Osteoblast (primary cell): Measurements from ENCODE around the gene ANKH. TPM values are rescaled to one million over a fixed set of nuclear protein-coding genes. Genes with fewer than 3 reads are reported as not detected.

ENCODE experiments used
- DNase-seq: peaks from one replicate; pipeline ENCODE4 v3.0.0; 2011; ENCODE audit warnings: low spot score, mixed read lengths; ENCODE audit not compliant: insufficient read length; ENCODE audit errors: missing footprints
- H2AFZ ChIP-seq: 2 replicates; pipeline ENCODE4 v1.6.0; 2011; ENCODE audit warnings: mild to moderate bottlenecking, low read length
- H3K27ac ChIP-seq: 2 replicates; pipeline ENCODE4 v1.5.1; 2011; ENCODE audit warnings: mild to moderate bottlenecking, low read depth, low read length, moderate library complexity
- H3K27me3 ChIP-seq: 2 replicates; pipeline ENCODE4 v1.6.0; 2012; ENCODE audit warnings: mild to moderate bottlenecking, control low read depth, inconsistent platforms, low read length, moderate library complexity; ENCODE audit not compliant: insufficient read depth
- H3K36me3 ChIP-seq: 2 replicates; pipeline ENCODE4 v1.5.1; 2011; ENCODE audit warnings: mild to moderate bottlenecking, low read length, control low read depth, moderate library complexity; ENCODE audit not compliant: insufficient read depth
- H3K4me1 ChIP-seq: 2 replicates; pipeline ENCODE4 v1.5.1; 2011; ENCODE audit warnings: mild to moderate bottlenecking, low read length, control low read depth, moderate library complexity; ENCODE audit not compliant: insufficient read depth
- H3K4me2 ChIP-seq: 2 replicates; pipeline ENCODE4 v1.6.0; 2011; ENCODE audit warnings: mild to moderate bottlenecking, low read length; ENCODE audit not compliant: insufficient read depth
- H3K4me3 ChIP-seq: fragments of 200-600 bp; sonication (generic); 3 replicates; pipeline ENCODE4 v1.5.1; 2012; ENCODE audit warnings: mild to moderate bottlenecking, low read length, inconsistent platforms; ENCODE audit not compliant: insufficient read depth
- H3K79me2 ChIP-seq: 2 replicates; pipeline ENCODE4 v1.6.0; 2012; ENCODE audit warnings: mild to moderate bottlenecking, low read length, control low read depth, inconsistent platforms; ENCODE audit not compliant: insufficient read depth
- H3K9me3 ChIP-seq: 2 replicates; pipeline ENCODE4 v1.5.1; 2011; ENCODE audit warnings: low read depth, low read length, control low read depth
- H4K20me1 ChIP-seq: 2 replicates; pipeline ENCODE4 v1.6.0; 2012; ENCODE audit warnings: mild to moderate bottlenecking, low read length, control low read depth; ENCODE audit not compliant: insufficient read depth
- total RNA-seq: library from RNA; depleted of rRNA; stranded (reverse); fragments of >200 nt; gene quantifications from 2 replicates; pipeline ENCODE4 v1.2.3, GENCODE V29; 2012
- TF ChIP-seq, protein P1 (sequence below): IDR thresholded peaks from 2 replicates; pipeline ENCODE4 v1.5.1; 2011; ENCODE audit warnings: mild to moderate bottlenecking, low read depth, low read length, moderate library complexity; ENCODE audit errors: extremely low read depth

ANKH gene
- total RNA-seq, 1 donor = 125 TPM

DNA sequence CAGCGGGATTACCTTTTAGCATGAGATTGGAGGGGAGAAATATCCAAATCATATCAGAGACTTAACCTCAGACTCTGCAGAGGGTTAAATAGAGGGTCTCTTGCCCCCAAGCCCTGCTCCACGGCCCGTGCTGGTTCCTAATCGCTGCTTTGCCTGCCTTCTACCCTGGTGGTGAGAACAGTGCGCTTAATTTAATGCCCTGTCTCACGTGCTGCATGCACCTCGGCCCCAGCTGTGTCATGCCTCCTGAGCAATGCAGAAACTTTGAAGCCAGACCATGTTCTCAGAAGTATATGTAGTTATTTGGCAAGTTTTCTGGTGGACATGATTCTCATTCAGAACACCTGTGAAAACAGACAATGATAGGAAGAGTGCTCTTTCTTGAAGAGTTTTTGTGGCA, 205.6 kb downstream of the ANKH start:
- Histone ChIP-seq H3K27ac (peak overlapping the region; percentile 29), H2AFZ (no peak overlapping the region), H3K36me3 (no peaks in the 10 kb centered on the region), H4K20me1 (peaks cover 38% of the 10 kb centered on the region), H3K4me1 (peaks cover 38% of the 10 kb centered on the region), H3K79me2 (peaks cover 76% of the 10 kb centered on the region), H3K4me3 (peak overlapping the region; percentile 83), H3K4me2 (peak overlapping the region; percentile 92), H3K9me3 (no peaks in the 10 kb centered on the region), H3K27me3 (no peaks in the 10 kb centered on the region)
- DNase-seq = peak; percentile 89
- TF ChIP-seq, protein P1, sequence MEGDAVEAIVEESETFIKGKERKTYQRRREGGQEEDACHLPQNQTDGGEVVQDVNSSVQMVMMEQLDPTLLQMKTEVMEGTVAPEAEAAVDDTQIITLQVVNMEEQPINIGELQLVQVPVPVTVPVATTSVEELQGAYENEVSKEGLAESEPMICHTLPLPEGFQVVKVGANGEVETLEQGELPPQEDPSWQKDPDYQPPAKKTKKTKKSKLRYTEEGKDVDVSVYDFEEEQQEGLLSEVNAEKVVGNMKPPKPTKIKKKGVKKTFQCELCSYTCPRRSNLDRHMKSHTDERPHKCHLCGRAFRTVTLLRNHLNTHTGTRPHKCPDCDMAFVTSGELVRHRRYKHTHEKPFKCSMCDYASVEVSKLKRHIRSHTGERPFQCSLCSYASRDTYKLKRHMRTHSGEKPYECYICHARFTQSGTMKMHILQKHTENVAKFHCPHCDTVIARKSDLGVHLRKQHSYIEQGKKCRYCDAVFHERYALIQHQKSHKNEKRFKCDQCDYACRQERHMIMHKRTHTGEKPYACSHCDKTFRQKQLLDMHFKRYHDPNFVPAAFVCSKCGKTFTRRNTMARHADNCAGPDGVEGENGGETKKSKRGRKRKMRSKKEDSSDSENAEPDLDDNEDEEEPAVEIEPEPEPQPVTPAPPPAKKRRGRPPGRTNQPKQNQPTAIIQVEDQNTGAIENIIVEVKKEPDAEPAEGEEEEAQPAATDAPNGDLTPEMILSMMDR = peak; percentile 18

DNA sequence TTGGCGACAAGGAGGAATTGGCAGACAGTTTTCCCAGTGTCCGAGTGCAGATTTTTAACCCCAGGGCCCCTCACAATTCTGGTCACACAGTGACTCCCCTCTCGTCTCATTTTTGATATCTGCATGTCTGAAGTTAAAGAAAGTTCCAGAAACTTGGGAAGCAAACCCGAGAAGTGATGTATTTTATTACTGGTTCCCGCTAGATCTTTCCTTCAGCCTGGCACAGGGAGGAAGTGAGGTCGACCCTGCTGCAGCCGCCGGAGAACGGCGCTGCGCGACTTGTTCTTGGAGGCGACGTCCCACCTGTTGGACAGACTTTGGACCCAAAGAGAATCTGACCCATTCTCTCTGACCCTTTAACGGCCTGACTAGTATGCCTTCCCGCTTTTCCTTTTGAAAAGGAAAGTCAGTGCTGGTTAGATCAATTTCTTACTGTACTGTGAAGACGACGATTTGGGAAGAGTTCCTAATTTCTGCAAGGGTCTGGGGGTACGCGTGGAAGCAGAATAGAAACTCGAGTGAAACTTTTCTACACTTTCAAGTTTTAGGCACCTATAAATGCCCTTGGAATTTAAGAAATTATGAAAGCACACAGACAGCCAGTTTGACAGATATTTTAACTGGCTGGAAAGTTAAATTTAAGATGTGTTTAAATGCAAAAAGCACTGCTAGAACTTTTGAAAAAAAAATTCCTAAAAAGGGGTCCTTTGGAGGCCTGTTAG, 206.3 kb downstream of the ANKH start:
- peak overlapping the region; percentile 83 for H3K27ac ChIP-seq
- peaks cover 43% of the 10 kb centered on the region for H3K4me1 ChIP-seq
- H3K4me3 ChIP-seq = peak overlapping the region; percentile 83
- peak; percentile 87 for DNase-seq
- peak overlapping the region; percentile 92 for H3K4me2 ChIP-seq
- H3K79me2 ChIP-seq = peaks cover 69% of the 10 kb centered on the region
- H3K27me3 ChIP-seq = no peaks in the 10 kb centered on the region
- H3K36me3 ChIP-seq = no peaks in the 10 kb centered on the region
- TF ChIP-seq, protein P1 = no peak
- no peaks in the 10 kb centered on the region for H3K9me3 ChIP-seq
- H2AFZ ChIP-seq = peak overlapping the region; percentile 78
- peaks cover 38% of the 10 kb centered on the region for H4K20me1 ChIP-seq

DNA sequence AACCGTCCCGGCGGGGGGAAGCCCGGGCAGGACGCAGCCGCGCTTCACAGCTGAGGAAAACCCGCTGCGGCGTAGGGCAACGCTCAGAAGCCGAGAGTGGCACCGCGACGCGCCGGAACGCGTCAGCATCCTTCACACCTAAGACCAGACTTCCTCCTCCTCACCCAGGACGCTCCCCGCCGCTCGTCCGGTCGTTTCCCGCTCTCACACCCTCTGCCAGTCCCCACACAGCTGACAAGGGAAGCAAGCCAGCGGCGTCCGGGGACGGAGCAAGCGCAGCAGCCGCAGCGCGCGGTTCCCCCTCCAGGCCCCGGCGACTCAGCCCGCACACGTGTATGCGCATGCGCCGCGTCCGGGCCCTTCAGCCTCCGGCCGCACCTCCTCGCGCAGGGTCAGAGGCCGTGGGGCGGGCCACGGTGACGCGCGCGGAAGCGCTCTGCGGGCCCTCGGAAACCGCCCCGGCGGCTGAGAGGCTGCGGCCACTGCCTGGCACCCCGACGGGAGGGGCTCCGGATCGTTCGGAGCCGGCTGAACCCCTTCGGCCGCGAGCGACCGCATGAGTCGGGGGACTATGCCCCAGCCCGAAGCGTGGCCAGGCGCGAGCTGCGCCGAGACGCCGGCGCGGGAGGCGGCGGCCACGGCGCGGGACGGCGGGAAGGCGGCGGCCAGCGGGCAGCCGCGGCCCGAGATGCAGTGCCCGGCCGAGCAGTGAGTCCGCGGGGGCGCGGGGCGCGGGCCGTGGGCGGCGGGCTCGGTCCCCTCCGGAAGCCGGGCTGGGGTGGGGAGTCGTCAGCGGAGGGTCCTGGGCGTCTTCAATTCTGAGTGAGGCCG, 207.1 kb downstream of the ANKH start, which contains the start of gene OTULIN:
TSS of gene OTULIN (plus strand) at position 449 of the 831 bp plus-strand sequence. CDS start at position 557, 108 bp downstream.
- Histone ChIP-seq H3K4me2 (peak within 1 kb of the TSS; percentile 93), H2AFZ (peak within 1 kb of the TSS; percentile 96), H4K20me1 (peaks cover 35% of the 10 kb centered on the region), H3K27ac (peak within 1 kb of the TSS; percentile 83), H3K9me3 (no peaks in the 10 kb centered on the region), H3K79me2 (peaks cover 62% of the 10 kb centered on the region), H3K4me3 (peak within 1 kb of the TSS; percentile 83), H3K4me1 (peaks cover 47% of the 10 kb centered on the region), H3K27me3 (no peaks in the 10 kb centered on the region), H3K36me3 (no peaks in the 10 kb centered on the region)
- DNase-seq = peak; percentile 99
- TF ChIP-seq, protein P1 = no peak
